Naive thymus-derived CD4-positive, alpha-beta T cell (primary cell): Measurements from ENCODE around the gene TMEM123. TPM values are rescaled to one million over a fixed set of nuclear protein-coding genes. Genes with fewer than 3 reads are reported as not detected.
A peak's percentile ranks its signal among the peaks of the same experiment; 100 is the strongest.

Experiments used
- ATAC-seq: fragments of 150-1000 bp; cut with Tn5 transposase; 2 replicates; pipeline ENCODE4 v1.10.0; 2021; ENCODE audit warnings: mild to moderate bottlenecking, moderate library complexity
- CTCF ChIA-PET: fragments of 350-600 bp; sonication (Branson Sonifier 250); formaldehyde crosslinking; loops from one replicate; lab custom pipeline; 2021; ENCODE audit warnings: antibody characterized with exemption; lab: Charles Lee
- POLR2A ChIA-PET: fragments of 350-600 bp; sonication (Branson Sonifier 250); formaldehyde crosslinking; loops from one replicate; lab custom pipeline; 2021; ENCODE audit warnings: antibody characterized with exemption, inconsistent platforms; lab: Charles Lee
- DNase-seq, 9 donors: peaks; one replicate each; pipeline versions ENCODE4 v3.0.0 to v3.0.0-alpha.2; 2020 to 2022; ENCODE audit warnings: mixed read lengths in 1 of 9
- H3K27ac ChIP-seq: one replicate; pipeline ENCODE4 v1.7.0; 2013; ENCODE audit warnings: mild to moderate bottlenecking, low read depth, low read length, moderate library complexity
- H3K27me3 ChIP-seq, 2 donors: one replicate each; pipeline ENCODE4 v1.7.0; 2013; ENCODE audit warnings: low read length in 2 of 2, mild to moderate bottlenecking in 2 of 2, moderate library complexity in 2 of 2; ENCODE audit not compliant: control insufficient read depth in 2 of 2, insufficient read depth in 2 of 2
- H3K36me3 ChIP-seq, 3 experiments: 1 replicate in 2 of 3; 2 replicates in 1 of 3; pipeline ENCODE4 v1.7.0; 2013; ENCODE audit warnings: low read length in 3 of 3, mild to moderate bottlenecking in 3 of 3, moderate library complexity in 1 of 3; ENCODE audit not compliant: insufficient read depth in 3 of 3, control insufficient read depth in 2 of 3
- H3K4me1 ChIP-seq, 2 donors: one replicate each; pipeline ENCODE4 v1.7.0; 2013; ENCODE audit warnings: low read length in 2 of 2, mild to moderate bottlenecking in 2 of 2, moderate library complexity in 1 of 2; ENCODE audit not compliant: control insufficient read depth in 2 of 2, insufficient read depth in 2 of 2
- H3K4me3 ChIP-seq: 2 replicates; pipeline ENCODE4 v1.7.0; 2013; ENCODE audit warnings: mild to moderate bottlenecking, low read length
- H3K9me3 ChIP-seq, 3 experiments: 1 replicate in 2 of 3; 2 replicates in 1 of 3; pipeline ENCODE4 v1.7.0; 2013; ENCODE audit warnings: low read length in 3 of 3; ENCODE audit not compliant: control insufficient read depth in 2 of 3
- H3K27ac Mint-ChIP-seq, 9 donors: one replicate each; pipeline ENCODE4 v1.8.0; 2020 to 2022; ENCODE audit warnings: mixed read lengths in 9 of 9, mild to moderate bottlenecking in 8 of 9, moderate library complexity in 5 of 9, inconsistent platforms in 2 of 9
- H3K27me3 Mint-ChIP-seq, 5 donors: one replicate each; pipeline ENCODE4 v1.8.0; 2021 to 2022; ENCODE audit warnings: mixed read lengths in 5 of 5, mild to moderate bottlenecking in 1 of 5
- H3K36me3 Mint-ChIP-seq, 5 donors: one replicate each; pipeline ENCODE4 v1.8.0; 2020 to 2022; ENCODE audit warnings: mixed read lengths in 5 of 5, mild to moderate bottlenecking in 3 of 5, inconsistent platforms in 1 of 5
- H3K4me1 Mint-ChIP-seq, 7 donors: one replicate each; pipeline ENCODE4 v1.8.0; 2020 to 2022; ENCODE audit warnings: mixed read lengths in 7 of 7, mild to moderate bottlenecking in 3 of 7, inconsistent platforms in 1 of 7
- H3K4me3 Mint-ChIP-seq, 10 donors: one replicate each; pipeline ENCODE4 v1.8.0; 2020 to 2022; ENCODE audit warnings: mild to moderate bottlenecking in 10 of 10, mixed read lengths in 10 of 10, moderate library complexity in 6 of 10, inconsistent platforms in 2 of 10
- H3K9me3 Mint-ChIP-seq, 11 donors: one replicate each; pipeline ENCODE4 v1.8.0; 2020 to 2022; ENCODE audit warnings: mixed read lengths in 11 of 11, mild to moderate bottlenecking in 4 of 11, inconsistent platforms in 1 of 11, moderate library complexity in 1 of 11
- intact Hi-C, 2 donors: fragments of 100-400 bp; cut with micrococcal nuclease; formaldehyde crosslinking; loops; one replicate each; pipeline ENCODE4 v1.15.1; 2023
- polyA plus RNA-seq, 2 donors: library from polyadenylated mRNA; unstranded; fragments of 300-500 nt; fragmentation: Illumina TruSeq; gene quantifications; one replicate each; pipeline ENCODE4 v1.2.3, GENCODE V29; 2021
- total RNA-seq, 6 experiments: library from RNA in 5 of 6; stranded (reverse) in 5 of 6; gene quantifications; 1 replicate in 5 of 6; 2 replicates in 1 of 6; pipeline ENCODE4 v1.2.3 and lab custom pipeline; 2021 to 2026

Gene TMEM123
- total and polyA plus RNA-seq, 7 experiments from 2014 or later = 270 to 922 (median 485) TPM

DNA sequence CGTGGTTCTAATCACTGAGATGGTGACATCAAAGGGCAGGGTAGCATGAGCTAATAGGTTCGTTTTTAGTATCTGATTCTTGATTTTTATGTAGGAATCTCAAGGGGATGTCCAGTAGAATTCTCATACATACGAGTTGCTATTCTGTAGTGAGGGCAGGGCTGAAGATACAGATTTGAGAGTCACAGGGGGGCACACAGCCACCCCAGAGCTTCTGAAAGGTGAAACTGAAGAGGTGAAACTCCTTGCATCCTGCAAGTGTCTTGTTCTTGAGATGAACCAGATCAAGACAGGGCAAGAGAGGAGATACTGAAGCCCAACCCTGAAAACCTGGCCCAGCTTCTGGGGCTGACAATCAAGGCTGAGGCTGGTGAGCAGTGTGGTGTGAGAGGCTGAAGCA, 35.6 kb upstream of the TMEM123 start:
- H3K27ac Mint-ChIP-seq = peak overlapping the region in 1 of 9 donors; percentile 45
- H3K9me3 Mint-ChIP-seq = no peaks in the 10 kb centered on the region
- H3K36me3 ChIP-seq = no peaks in the 10 kb centered on the region
- no peak for ATAC-seq
- H3K4me3 Mint-ChIP-seq = no peak overlapping the region
- ChIA-PET CTCF (interaction anchor here (0.7 to 1.6 kb wide), 4 partner anchors 11 to 199 kb away, joined by 3 to 4 read pairs (median 3); no protein-coding TSS in a partner anchor), POLR2A (no interaction called here)
- H3K27ac ChIP-seq = no peak overlapping the region
- no peak for DNase-seq
- H3K27me3 ChIP-seq = no peaks in the 10 kb centered on the region
- no peak overlapping the region for H3K4me3 ChIP-seq
- H3K9me3 ChIP-seq = no peaks in the 10 kb centered on the region
- peaks cover 0 to 3% (median 0%) of the 10 kb centered on the region in 5 donors for H3K36me3 Mint-ChIP-seq
- H3K4me1 Mint-ChIP-seq = peaks cover 3 to 46% (median 18%) of the 10 kb centered on the region in 7 donors
- no peaks in the 10 kb centered on the region for H3K27me3 Mint-ChIP-seq
- intact Hi-C loops = no loop called here
- H3K4me1 ChIP-seq = peaks cover 0 to 7% of the 10 kb centered on the region in 2 donors

DNA sequence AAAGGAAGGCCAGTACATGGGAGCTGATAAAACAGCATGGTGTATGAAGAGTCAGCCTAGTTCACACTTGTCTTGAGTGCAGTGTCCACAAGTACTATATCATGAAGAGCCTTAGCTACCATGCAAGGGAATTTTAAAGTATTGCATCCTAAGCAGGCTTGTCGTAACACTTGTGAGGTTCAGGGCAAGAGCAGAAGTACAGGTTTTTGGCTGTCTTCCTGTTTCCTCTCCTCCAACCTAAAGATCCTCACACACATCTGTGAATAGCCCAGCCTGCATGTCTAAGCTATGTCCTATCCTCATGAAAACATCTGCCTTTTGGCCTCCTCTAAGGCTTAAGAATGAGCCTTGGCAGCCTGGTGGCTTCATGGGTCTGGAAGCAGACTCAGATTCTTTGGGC, 34.6 kb upstream of the TMEM123 start:
- no peak for ATAC-seq
- H3K9me3 ChIP-seq = no peaks in the 10 kb centered on the region
- Mint-ChIP-seq H3K36me3 (peaks cover 0 to 3% (median 0%) of the 10 kb centered on the region in 5 donors), H3K4me1 (peaks cover 3 to 38% (median 14%) of the 10 kb centered on the region in 7 donors), H3K4me3 (no peak overlapping the region), H3K27ac (peak overlapping the region in 2 of 9 donors; percentile 28 to 60), H3K9me3 (no peaks in the 10 kb centered on the region), H3K27me3 (no peaks in the 10 kb centered on the region)
- POLR2A ChIA-PET = interaction anchor here (0.5 to 1.4 kb wide), 6 partner anchors 9 to 100 kb away, joined by 3 to 4 read pairs (median 3); no protein-coding TSS in a partner anchor
- no peak for DNase-seq
- intact Hi-C loops = no loop called here
- H3K4me3 ChIP-seq = no peak overlapping the region
- H3K27me3 ChIP-seq = no peaks in the 10 kb centered on the region
- CTCF ChIA-PET = interaction anchor here (0.7 to 1.1 kb wide), 3 partner anchors 9 to 94 kb away, joined by 3 to 4 read pairs (median 3); no protein-coding TSS in a partner anchor
- no peak overlapping the region for H3K27ac ChIP-seq
- H3K36me3 ChIP-seq = no peaks in the 10 kb centered on the region
- H3K4me1 ChIP-seq = peaks cover 0 to 7% of the 10 kb centered on the region in 2 donors

DNA sequence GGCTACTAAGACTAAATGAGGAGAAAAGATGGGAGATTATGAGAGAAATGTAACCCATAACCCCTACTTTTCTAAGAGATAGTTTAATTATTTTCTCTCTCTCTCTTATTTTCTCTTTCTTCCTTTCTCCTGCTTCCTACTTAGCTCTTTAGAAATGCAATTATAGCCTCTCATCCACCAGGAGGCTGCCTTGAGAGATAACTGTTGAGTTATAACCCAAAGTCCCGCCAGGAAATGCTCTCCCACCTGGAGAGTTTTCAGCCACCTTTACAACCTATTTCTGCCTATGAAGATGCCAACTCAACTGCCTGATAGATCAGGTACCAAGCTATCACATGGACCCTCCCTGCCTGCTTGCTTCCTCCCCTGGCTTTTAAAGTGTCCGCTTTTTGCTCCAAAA, 34.0 kb upstream of the TMEM123 start:
- no peaks in the 10 kb centered on the region for H3K9me3 ChIP-seq
- H3K4me1 ChIP-seq = peaks cover 0 to 7% of the 10 kb centered on the region in 2 donors
- no peak for ATAC-seq
- H3K27me3 Mint-ChIP-seq = no peaks in the 10 kb centered on the region
- intact Hi-C loops = no loop called here
- H3K9me3 Mint-ChIP-seq = no peaks in the 10 kb centered on the region
- no peaks in the 10 kb centered on the region for H3K36me3 ChIP-seq
- peaks cover 3 to 37% (median 14%) of the 10 kb centered on the region in 7 donors for H3K4me1 Mint-ChIP-seq
- no peak for DNase-seq
- no peak overlapping the region for H3K4me3 ChIP-seq
- H3K4me3 Mint-ChIP-seq = no peak overlapping the region
- POLR2A ChIA-PET = interaction anchor here (0.6 to 1.4 kb wide), 3 partner anchors 8 to 99 kb away, joined by 3 to 4 read pairs (median 4); no protein-coding TSS in a partner anchor
- H3K36me3 Mint-ChIP-seq = peaks cover 0 to 3% (median 0%) of the 10 kb centered on the region in 5 donors
- H3K27ac Mint-ChIP-seq = no peak overlapping the region
- H3K27ac ChIP-seq = no peak overlapping the region
- CTCF ChIA-PET = interaction anchor here (0.7 to 1.1 kb wide), 4 partner anchors 9 to 119 kb away, joined by 3 to 4 read pairs (median 3); no protein-coding TSS in a partner anchor
- no peaks in the 10 kb centered on the region for H3K27me3 ChIP-seq

DNA sequence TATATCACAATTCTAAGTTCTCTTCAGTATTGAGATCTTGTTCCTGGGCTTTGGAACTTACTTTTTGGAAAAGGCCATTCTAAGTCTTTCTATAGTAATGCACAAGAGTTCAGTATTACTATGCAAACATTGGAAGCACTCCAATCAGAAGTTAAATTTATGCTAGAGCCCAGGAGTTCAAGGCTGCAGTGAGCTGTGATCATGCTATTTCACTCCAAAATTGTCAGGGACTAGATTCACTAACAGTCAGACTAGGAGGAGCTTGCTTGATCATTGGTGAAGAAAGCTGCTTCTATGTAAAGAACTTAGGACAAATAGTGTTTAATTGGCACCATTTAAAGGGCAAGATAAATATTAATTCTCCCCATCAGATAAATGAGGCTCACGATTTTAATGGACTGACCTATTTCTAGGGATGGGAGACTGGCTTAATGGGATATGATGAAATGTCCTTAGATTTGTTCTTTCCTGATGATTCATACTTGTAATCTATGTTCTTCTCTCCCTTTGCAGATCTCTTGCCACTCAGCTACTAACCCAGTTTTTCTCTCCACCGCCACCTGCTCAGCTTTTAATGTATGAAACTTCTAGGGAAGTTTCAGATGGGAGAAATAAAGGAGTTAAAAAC, 32.6 kb upstream of the TMEM123 start:
- no peaks in the 10 kb centered on the region for H3K9me3 ChIP-seq
- H3K27ac ChIP-seq = no peak overlapping the region
- H3K4me1 ChIP-seq = peaks cover 0 to 7% of the 10 kb centered on the region in 2 donors
- H3K4me3 ChIP-seq = no peak overlapping the region
- Mint-ChIP-seq H3K4me3 (no peak overlapping the region), H3K36me3 (peaks cover 0 to 3% (median 0%) of the 10 kb centered on the region in 5 donors), H3K27me3 (no peaks in the 10 kb centered on the region), H3K4me1 (peaks cover 3 to 36% (median 19%) of the 10 kb centered on the region in 7 donors), H3K9me3 (no peaks in the 10 kb centered on the region), H3K27ac (no peak overlapping the region)
- DNase-seq = no peak
- H3K36me3 ChIP-seq = no peaks in the 10 kb centered on the region
- no peaks in the 10 kb centered on the region for H3K27me3 ChIP-seq
- ChIA-PET POLR2A (interaction anchor here (1.0 to 1.4 kb wide), 2 partner anchors 9 to 32 kb away, joined by 3 to 5 read pairs; partner anchors contain the start of gene TMEM123), CTCF (interaction anchor here (1.0 to 1.3 kb wide), 2 partner anchors 11 to 143 kb away, joined by 4 read pairs; no protein-coding TSS in a partner anchor)
- intact Hi-C loops = loop anchor here in 1 of 2 donors (2.0 kb wide), 1 partner anchor 14 kb away; no protein-coding TSS in a partner anchor
- ATAC-seq = no peak

DNA sequence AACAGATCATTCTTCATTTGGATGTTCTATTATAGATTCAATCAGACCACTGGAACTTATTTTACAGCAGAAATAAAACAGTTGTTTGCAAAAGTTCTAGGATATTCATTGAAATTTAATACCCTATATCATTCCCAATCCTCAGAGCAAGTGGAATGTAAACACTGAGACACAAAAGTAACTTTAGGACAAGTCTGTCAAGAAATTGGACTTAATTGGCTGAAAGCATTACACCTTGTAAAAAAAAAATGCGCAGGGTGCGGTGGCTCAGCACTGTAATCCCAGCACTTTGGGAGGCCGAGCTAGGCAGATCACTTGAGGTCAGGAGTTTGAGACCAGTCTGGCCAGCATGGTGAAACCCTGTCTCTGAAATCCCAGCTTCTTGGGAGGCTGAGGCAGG, 29.9 kb upstream of the TMEM123 start:
- no peak for ATAC-seq
- no peak overlapping the region for H3K4me3 ChIP-seq
- Mint-ChIP-seq H3K4me1 (peaks cover 7 to 44% (median 28%) of the 10 kb centered on the region in 7 donors), H3K27ac (no peak overlapping the region), H3K9me3 (no peaks in the 10 kb centered on the region), H3K4me3 (no peak overlapping the region), H3K27me3 (no peaks in the 10 kb centered on the region), H3K36me3 (peaks cover 0 to 5% (median 0%) of the 10 kb centered on the region in 5 donors)
- H3K27me3 ChIP-seq = no peaks in the 10 kb centered on the region
- peaks cover 0 to 15% of the 10 kb centered on the region in 2 donors for H3K4me1 ChIP-seq
- intact Hi-C loops = no loop called here
- CTCF ChIA-PET = interaction anchor here (0.5 kb wide), 1 partner anchor 75 kb away, joined by 3 read pairs; no protein-coding TSS in a partner anchor
- no peaks in the 10 kb centered on the region for H3K36me3 ChIP-seq
- DNase-seq = no peak
- POLR2A ChIA-PET = interaction anchor here (1.0 kb wide), 1 partner anchor 83 kb away, joined by 3 read pairs; no protein-coding TSS in a partner anchor
- no peak overlapping the region for H3K27ac ChIP-seq
- H3K9me3 ChIP-seq = no peaks in the 10 kb centered on the region

DNA sequence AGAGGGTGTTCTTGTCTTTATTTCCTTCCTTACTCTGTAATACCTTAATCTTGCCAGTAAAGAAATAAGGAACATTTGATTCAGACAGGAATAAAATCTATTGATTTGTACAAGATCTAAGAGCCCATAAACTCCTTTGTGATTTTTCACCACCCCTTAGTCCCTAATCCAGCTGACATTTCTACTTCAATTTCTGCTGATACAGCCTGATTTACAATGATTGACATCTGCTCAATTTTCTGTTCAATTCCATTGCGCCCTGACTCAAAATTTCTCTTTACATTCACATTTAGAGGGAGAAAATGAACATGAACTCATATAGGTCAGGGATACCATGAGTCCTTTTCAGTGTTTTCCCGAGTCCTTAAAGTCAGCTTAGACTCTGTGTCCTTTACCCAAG, 27.2 kb upstream of the TMEM123 start:
- peak overlapping the region in 2 of 9 donors; percentile 22 to 74 for H3K27ac Mint-ChIP-seq
- H3K9me3 ChIP-seq = no peaks in the 10 kb centered on the region
- no peak for ATAC-seq
- H3K27me3 Mint-ChIP-seq = no peaks in the 10 kb centered on the region
- H3K36me3 ChIP-seq = no peaks in the 10 kb centered on the region
- H3K27me3 ChIP-seq = no peaks in the 10 kb centered on the region
- H3K4me3 ChIP-seq = no peak overlapping the region
- peaks cover 11 to 24% of the 10 kb centered on the region in 2 donors for H3K4me1 ChIP-seq
- H3K9me3 Mint-ChIP-seq = no peaks in the 10 kb centered on the region
- DNase-seq = no peak
- H3K4me1 Mint-ChIP-seq = peaks cover 12 to 56% (median 36%) of the 10 kb centered on the region in 7 donors
- intact Hi-C loops = no loop called here
- no peak overlapping the region for H3K4me3 Mint-ChIP-seq
- ChIA-PET POLR2A (interaction anchor here (0.8 to 1.0 kb wide), 3 partner anchors 59 to 89 kb away, joined by 3 to 4 read pairs (median 3); no protein-coding TSS in a partner anchor), CTCF (interaction anchor here (0.6 to 1.6 kb wide), 3 partner anchors 19 to 190 kb away, joined by 4 to 6 read pairs (median 4); no protein-coding TSS in a partner anchor)
- no peak overlapping the region for H3K27ac ChIP-seq
- peaks cover 0 to 4% (median 0%) of the 10 kb centered on the region in 5 donors for H3K36me3 Mint-ChIP-seq
